Mesodermal cell (in vitro differentiated cells): ENCODE measurements around the gene SPEF2.

Source experiments
- H3K27ac ChIP-seq: 2 replicates; pipeline ENCODE4 v1.7.0; 2013; ENCODE audit warnings: mild to moderate bottlenecking, low read depth, low read length, moderate library complexity; ENCODE audit not compliant: severe bottlenecking
- H3K36me3 ChIP-seq: 2 replicates; pipeline ENCODE4 v1.7.1; 2013; ENCODE audit warnings: mild to moderate bottlenecking, low read length, moderate library complexity; ENCODE audit not compliant: control insufficient read depth, insufficient read depth
- H3K4me1 ChIP-seq: one replicate; pipeline ENCODE4 v1.7.1; 2013; ENCODE audit warnings: mild to moderate bottlenecking, low read length; ENCODE audit not compliant: insufficient read depth, control insufficient read depth, poor library complexity, severe bottlenecking
- H3K4me3 ChIP-seq: 2 replicates; pipeline ENCODE4 v1.7.0; 2013; ENCODE audit warnings: low read length, control low read depth, mild to moderate bottlenecking; ENCODE audit not compliant: insufficient read depth, poor library complexity, severe bottlenecking; ENCODE audit errors: extremely low read depth
- H3K9me3 ChIP-seq: 2 replicates; pipeline ENCODE4 v1.7.1; 2013; ENCODE audit warnings: mild to moderate bottlenecking, low read length, moderate library complexity; ENCODE audit not compliant: control insufficient read depth
- WGBS, 2 experiments: methylation state at CpG; one replicate each; pipeline ENCODE4 v1.1.5; 2013; ENCODE audit warnings: missing lambda C conversion rate in 2 of 2; ENCODE audit not compliant: insufficient coverage in 2 of 2; 5-methylcytosine and 5-hydroxymethylcytosine counted together

SPEF2 gene

GRCh38 chr5:35674049-35674448 is 56.4 kb downstream of the SPEF2 start:
- H3K9me3 ChIP-seq, result no peaks in the 10 kb centered on the region
- no CpG with 5 or more reads among the region's 2 CpGs for WGBS, 2 experiments

GRCh38 chr5:35675392-35675791 is 57.7 kb downstream of the SPEF2 start:
- H3K4me1 ChIP-seq, result no peaks in the 10 kb centered on the region
- H3K27ac ChIP-seq, result no peak overlapping the region
- 84 to 90% methylated on average over 4 to 5 of the region's 12 CpGs for WGBS, 2 experiments
- no peaks in the 10 kb centered on the region for H3K9me3 ChIP-seq
- H3K36me3 ChIP-seq, result no peaks in the 10 kb centered on the region
- no peak overlapping the region for H3K4me3 ChIP-seq

More at GRCh38 chr5:35674049-35674448, 56.4 kb downstream of the SPEF2 start:
- H3K27ac ChIP-seq, result no peak overlapping the region
- no peaks in the 10 kb centered on the region for H3K4me1 ChIP-seq
- no peak overlapping the region for H3K4me3 ChIP-seq
- no peaks in the 10 kb centered on the region for H3K36me3 ChIP-seq

GRCh38 chr5:35677878-35678277 is 60.2 kb downstream of the SPEF2 start:
- Histone ChIP-seq H3K9me3 (no peaks in the 10 kb centered on the region), H3K27ac (no peak overlapping the region), H3K4me3 (no peak overlapping the region), H3K4me1 (no peaks in the 10 kb centered on the region), H3K36me3 (no peaks in the 10 kb centered on the region)
- 91% methylated on average over 4 to 5 of the region's 5 CpGs for WGBS, 2 experiments

- no peak overlapping the region for H3K27ac ChIP-seq
- H3K4me3 ChIP-seq, result no peak overlapping the region
- H3K9me3 ChIP-seq, result no peaks in the 10 kb centered on the region
- H3K36me3 ChIP-seq, result no peaks in the 10 kb centered on the region
- no peaks in the 10 kb centered on the region for H3K4me1 ChIP-seq
- WGBS, 2 experiments, result 20 to 69% methylated on average over 1 to 3 of the region's 3 CpGs
Observed at GRCh38 chr5:35678661-35679060, 61.0 kb downstream of the SPEF2 start.

- H3K27ac ChIP-seq, result no peak overlapping the region
- H3K4me3 ChIP-seq, result no peak overlapping the region
- no peaks in the 10 kb centered on the region for H3K4me1 ChIP-seq
- no peaks in the 10 kb centered on the region for H3K36me3 ChIP-seq
- H3K9me3 ChIP-seq, result no peaks in the 10 kb centered on the region
- WGBS, 2 experiments, result 88 to 100% methylated on average over 1 of the region's 1 CpG
Observed at GRCh38 chr5:35679357-35679756, 61.7 kb downstream of the SPEF2 start.

- H3K4me3 ChIP-seq, result no peak overlapping the region
- H3K27ac ChIP-seq, result no peak overlapping the region
- H3K36me3 ChIP-seq, result no peaks in the 10 kb centered on the region
- H3K4me1 ChIP-seq, result no peaks in the 10 kb centered on the region
- no peaks in the 10 kb centered on the region for H3K9me3 ChIP-seq
- 83% methylated on average over 1 of the region's 1 CpG; no CpG with 5 or more reads in 1 of the 2 experiments for WGBS, 2 experiments
Observed at GRCh38 chr5:35681911-35682310, 64.2 kb downstream of the SPEF2 start.

- no peaks in the 10 kb centered on the region for H3K9me3 ChIP-seq
- 93 to 100% methylated on average over 3 to 5 of the region's 6 CpGs for WGBS, 2 experiments
- no peaks in the 10 kb centered on the region for H3K4me1 ChIP-seq
- H3K36me3 ChIP-seq, result no peaks in the 10 kb centered on the region
- H3K4me3 ChIP-seq, result no peak overlapping the region
- no peak overlapping the region for H3K27ac ChIP-seq
Observed at GRCh38 chr5:35683466-35683865, 65.8 kb downstream of the SPEF2 start.

GRCh38 chr5:35685161-35685560 is 67.5 kb downstream of the SPEF2 start:
- no CpG with 5 or more reads among the region's 1 CpG for WGBS, 2 experiments
- Histone ChIP-seq H3K27ac (no peak overlapping the region), H3K4me3 (no peak overlapping the region), H3K9me3 (no peaks in the 10 kb centered on the region), H3K36me3 (no peaks in the 10 kb centered on the region), H3K4me1 (no peaks in the 10 kb centered on the region)

- no peaks in the 10 kb centered on the region for H3K4me1 ChIP-seq
- WGBS, 2 experiments, result 83 to 100% methylated on average over 1 of the region's 2 CpGs
- no peak overlapping the region for H3K4me3 ChIP-seq
- no peaks in the 10 kb centered on the region for H3K9me3 ChIP-seq
- no peak overlapping the region for H3K27ac ChIP-seq
- H3K36me3 ChIP-seq, result no peaks in the 10 kb centered on the region
Observed at GRCh38 chr5:35687961-35688360, 70.3 kb downstream of the SPEF2 start.

GRCh38 chr5:35694481-35694880 is 76.8 kb downstream of the SPEF2 start:
- Histone ChIP-seq H3K36me3 (no peaks in the 10 kb centered on the region), H3K27ac (no peak overlapping the region), H3K4me1 (no peaks in the 10 kb centered on the region), H3K4me3 (no peak overlapping the region), H3K9me3 (no peaks in the 10 kb centered on the region)
- WGBS, 2 experiments, result 67% methylated on average over 1 of the region's 2 CpGs; no CpG with 5 or more reads in 1 of the 2 experiments

GRCh38 chr5:35698047-35698808 is 80.6 kb downstream of the SPEF2 start:
- WGBS, 2 experiments, result 92 to 100% methylated on average over 3 of the region's 4 CpGs

More at GRCh38 chr5:35698047-35698808, 80.6 kb downstream of the SPEF2 start:
- Histone ChIP-seq H3K4me3 (no peak overlapping the region), H3K27ac (no peak overlapping the region), H3K36me3 (no peaks in the 10 kb centered on the region), H3K4me1 (no peaks in the 10 kb centered on the region), H3K9me3 (no peaks in the 10 kb centered on the region)
